GM19328 (cell line): ENCODE data around the gene NLRP7.

Experiments
- ATAC-seq: cut with Tn5 transposase; IDR thresholded peaks from one replicate; pipeline ENCODE4 v1.9.1; 2021; ENCODE audit warnings: mild to moderate bottlenecking, moderate library complexity; ENCODE audit not compliant: unreplicated experiment

NLRP7 gene

DNA sequence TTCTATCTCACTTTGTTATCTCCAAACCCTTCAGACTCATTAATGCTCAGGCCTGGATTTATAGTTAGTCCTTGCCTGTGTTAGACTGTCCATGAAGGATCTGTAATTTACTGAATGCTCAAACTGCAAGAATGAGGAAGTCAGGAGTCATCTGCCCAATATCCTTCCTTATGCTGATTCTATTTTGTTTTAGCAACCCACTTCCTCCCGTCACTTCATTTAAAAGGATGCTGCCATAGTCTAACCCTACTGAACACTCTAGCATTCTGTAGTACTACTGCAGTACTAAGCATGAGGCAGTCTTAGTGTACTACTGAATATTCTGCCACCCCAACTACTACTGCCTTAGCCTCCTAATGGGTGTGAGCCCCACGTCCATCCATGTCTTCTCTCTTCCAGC lies 71.8 kb downstream of the NLRP7 start:
- no peak for ATAC-seq

DNA sequence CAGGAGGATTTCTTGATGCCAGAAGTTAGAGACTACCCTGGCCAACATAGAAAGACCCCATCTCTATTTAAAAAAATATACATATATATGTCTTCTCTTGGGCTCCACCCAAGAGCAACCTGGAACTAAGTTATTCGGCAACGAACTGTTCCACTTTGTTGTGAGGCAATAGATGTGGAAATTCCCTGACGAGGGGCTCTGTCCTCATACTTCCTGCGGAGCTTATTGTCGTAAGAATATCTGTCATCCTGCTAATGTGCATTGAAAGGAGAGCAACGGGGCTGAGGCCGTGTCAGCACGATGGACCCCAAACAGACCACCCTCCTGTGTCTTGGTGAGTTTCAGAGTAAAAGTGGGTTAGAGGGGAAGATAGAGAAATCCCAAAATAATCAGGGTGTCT lies 73.3 kb downstream of the NLRP7 start, which contains the start of gene FCAR:
Gene FCAR (plus strand): TSS at position 246 of the 400 bp plus-strand sequence. CDS start 55 bp downstream, at position 301.
- ATAC-seq, result no peak
